Astrocyte (in vitro differentiated cells and primary cell): ENCODE results near the gene NRBF2. TPM values are rescaled to one million over a fixed set of nuclear protein-coding genes. Genes with fewer than 3 reads are reported as not detected.

ENCODE experiments used
- DNase-seq: peaks from one replicate; pipeline ENCODE4 v3.0.0-alpha.2; 2010; ENCODE audit warnings: low read depth
- FAIRE-seq: peaks from 2 replicates; lab custom pipeline; 2011; peaks lifted over from hg19 to GRCh38; lab: Jason Lieb, UNC
- H2AFZ ChIP-seq: 2 replicates; pipeline ENCODE4 v1.6.0; 2012; ENCODE audit warnings: low read depth, low read length, inconsistent platforms
- H3K27ac ChIP-seq: 2 replicates; pipeline ENCODE4 v1.5.1; 2011; ENCODE audit warnings: low read depth, low read length, inconsistent platforms
- H3K27me3 ChIP-seq: 2 replicates; pipeline ENCODE4 v1.6.0; 2011; ENCODE audit warnings: low read length, inconsistent platforms; ENCODE audit not compliant: insufficient read depth
- H3K36me3 ChIP-seq: 2 replicates; pipeline ENCODE4 v1.5.1; 2011; ENCODE audit warnings: low read length, inconsistent platforms; ENCODE audit not compliant: insufficient read depth
- H3K4me1 ChIP-seq: 2 replicates; pipeline ENCODE4 v1.5.1; 2011; ENCODE audit warnings: low read length, inconsistent platforms; ENCODE audit not compliant: insufficient read depth
- H3K4me2 ChIP-seq: 2 replicates; pipeline ENCODE4 v1.6.0; 2012; ENCODE audit warnings: low read length, inconsistent platforms
- H3K4me3 ChIP-seq: 2 replicates; pipeline ENCODE4 v1.5.1; 2011; ENCODE audit warnings: low read depth, mild to moderate bottlenecking, low read length, inconsistent platforms; ENCODE audit not compliant: insufficient read depth
- H3K79me2 ChIP-seq: 2 replicates; pipeline ENCODE4 v1.6.0; 2012; ENCODE audit warnings: mild to moderate bottlenecking, low read length, inconsistent platforms; ENCODE audit not compliant: insufficient read depth
- H3K9ac ChIP-seq: 2 replicates; pipeline ENCODE4 v1.6.0; 2012; ENCODE audit warnings: mild to moderate bottlenecking, low read length, inconsistent platforms
- H3K9me3 ChIP-seq: 2 replicates; pipeline ENCODE4 v1.5.1; 2012; ENCODE audit warnings: low read depth, mild to moderate bottlenecking, low read length, inconsistent platforms; ENCODE audit not compliant: insufficient read depth
- H4K20me1 ChIP-seq: 2 replicates; pipeline ENCODE4 v1.6.0; 2012; ENCODE audit warnings: low read length, inconsistent platforms; ENCODE audit not compliant: insufficient read depth
- H3K27ac Mint-ChIP-seq: one replicate; pipeline ENCODE4 v1.8.0; 2021; ENCODE audit warnings: mild to moderate bottlenecking, mixed read lengths; ENCODE audit not compliant: unreplicated experiment
- H3K27me3 Mint-ChIP-seq: one replicate; pipeline ENCODE4 v1.8.0; 2021; ENCODE audit warnings: low read depth, mixed read lengths; ENCODE audit not compliant: unreplicated experiment
- H3K36me3 Mint-ChIP-seq: one replicate; pipeline ENCODE4 v1.8.0; 2021; ENCODE audit warnings: low read depth, mixed read lengths; ENCODE audit not compliant: unreplicated experiment
- H3K4me1 Mint-ChIP-seq: one replicate; pipeline ENCODE4 v1.8.0; 2021; ENCODE audit warnings: low read depth, mixed read lengths; ENCODE audit not compliant: unreplicated experiment
- H3K4me3 Mint-ChIP-seq: one replicate; pipeline ENCODE4 v1.8.0; 2021; ENCODE audit warnings: mild to moderate bottlenecking, moderate library complexity, mixed read lengths; ENCODE audit not compliant: unreplicated experiment
- H3K9me3 Mint-ChIP-seq: one replicate; pipeline ENCODE4 v1.8.0; 2021; ENCODE audit warnings: mild to moderate bottlenecking, mixed read lengths; ENCODE audit not compliant: unreplicated experiment
- CTCF ChIP-seq: IDR thresholded peaks from 2 replicates; pipeline ENCODE4 v1.5.1; 2011; ENCODE audit warnings: low read depth, mild to moderate bottlenecking, inconsistent platforms, low read length, moderate library complexity; ENCODE audit not compliant: insufficient read depth
- EZH2 ChIP-seq: IDR thresholded peaks from 2 replicates; pipeline ENCODE4 v1.6.1; 2012; ENCODE audit warnings: mild to moderate bottlenecking, low read length, inconsistent platforms; ENCODE audit not compliant: insufficient read depth
- total RNA-seq: library from RNA; stranded (reverse); gene quantifications from 2 replicates; pipeline ENCODE4 v1.2.1, GENCODE V29; 2021

NRBF2 gene
- total RNA-seq, 1 donor from 2014 or later, result 55.4 TPM

GRCh38 chr10:63192826-63193225, 59.7 kb downstream of the NRBF2 start:
- H3K4me1 ChIP-seq, result peaks cover 8% of the 10 kb centered on the region
- TF ChIP-seq CTCF, result no peak
- no peak for TF ChIP-seq EZH2
- H3K4me2 ChIP-seq, result no peak overlapping the region
- Mint-ChIP-seq H3K27me3 (no peaks in the 10 kb centered on the region), H3K36me3 (peaks cover 1% of the 10 kb centered on the region), H3K27ac (no peak overlapping the region), H3K9me3 (no peaks in the 10 kb centered on the region), H3K4me1 (no peaks in the 10 kb centered on the region), H3K4me3 (no peak overlapping the region)
- FAIRE-seq, result no peak
- H3K4me3 ChIP-seq, result no peak overlapping the region
- no peaks in the 10 kb centered on the region for H3K9me3 ChIP-seq
- H3K36me3 ChIP-seq, result peaks cover 35% of the 10 kb centered on the region
- no peak overlapping the region for H3K9ac ChIP-seq
- no peak overlapping the region for H2AFZ ChIP-seq
- H3K27me3 ChIP-seq, result no peaks in the 10 kb centered on the region
- DNase-seq, result peak; percentile 49
- H3K27ac ChIP-seq, result no peak overlapping the region
- no peaks in the 10 kb centered on the region for H3K79me2 ChIP-seq
- H4K20me1 ChIP-seq, result peaks cover 14% of the 10 kb centered on the region

- Histone ChIP-seq H3K4me1 (peaks cover 9% of the 10 kb centered on the region), H3K27ac (no peak overlapping the region), H3K36me3 (peaks cover 34% of the 10 kb centered on the region), H3K79me2 (peaks cover 4% of the 10 kb centered on the region), H3K27me3 (no peaks in the 10 kb centered on the region), H4K20me1 (peaks cover 23% of the 10 kb centered on the region), H3K4me3 (no peak overlapping the region), H3K9ac (no peak overlapping the region), H3K9me3 (no peaks in the 10 kb centered on the region), H2AFZ (no peak overlapping the region), H3K4me2 (no peak overlapping the region)
- DNase-seq (peak; percentile 89), FAIRE-seq (peak; percentile 52)
- H3K9me3 Mint-ChIP-seq, result no peaks in the 10 kb centered on the region
- no peak overlapping the region for H3K4me3 Mint-ChIP-seq
- peaks cover 2% of the 10 kb centered on the region for H3K36me3 Mint-ChIP-seq
- no peaks in the 10 kb centered on the region for H3K4me1 Mint-ChIP-seq
- no peak overlapping the region for H3K27ac Mint-ChIP-seq
- no peaks in the 10 kb centered on the region for H3K27me3 Mint-ChIP-seq
- TF ChIP-seq CTCF (no peak), EZH2 (no peak)
Measured at GRCh38 chr10:63197344-63198092, 64.4 kb downstream of the NRBF2 start.

GRCh38 chr10:63199716-63200115, 66.6 kb downstream of the NRBF2 start:
- Histone ChIP-seq H2AFZ (no peak overlapping the region), H3K4me3 (no peak overlapping the region), H3K27ac (no peak overlapping the region), H3K79me2 (peaks cover 13% of the 10 kb centered on the region), H3K9me3 (no peaks in the 10 kb centered on the region), H3K9ac (no peak overlapping the region), H3K4me1 (peaks cover 9% of the 10 kb centered on the region), H4K20me1 (peaks cover 27% of the 10 kb centered on the region), H3K27me3 (no peaks in the 10 kb centered on the region), H3K36me3 (peaks cover 23% of the 10 kb centered on the region), H3K4me2 (no peak overlapping the region)
- no peak for DNase-seq
- H3K27ac Mint-ChIP-seq, result no peak overlapping the region
- H3K27me3 Mint-ChIP-seq, result no peaks in the 10 kb centered on the region
- H3K9me3 Mint-ChIP-seq, result no peaks in the 10 kb centered on the region
- FAIRE-seq, result no peak
- TF ChIP-seq EZH2 (no peak), CTCF (no peak)
- peaks cover 2% of the 10 kb centered on the region for H3K4me1 Mint-ChIP-seq
- no peak overlapping the region for H3K4me3 Mint-ChIP-seq
- peaks cover 2% of the 10 kb centered on the region for H3K36me3 Mint-ChIP-seq
